ENCODE data around the gene TAB3.
"Not testable (repeated sequence)": the region's sequence is repeated elsewhere in the genome, so short reads cannot be mapped to it uniquely, and the experiment has no call there.

TAB3 gene

DNA sequence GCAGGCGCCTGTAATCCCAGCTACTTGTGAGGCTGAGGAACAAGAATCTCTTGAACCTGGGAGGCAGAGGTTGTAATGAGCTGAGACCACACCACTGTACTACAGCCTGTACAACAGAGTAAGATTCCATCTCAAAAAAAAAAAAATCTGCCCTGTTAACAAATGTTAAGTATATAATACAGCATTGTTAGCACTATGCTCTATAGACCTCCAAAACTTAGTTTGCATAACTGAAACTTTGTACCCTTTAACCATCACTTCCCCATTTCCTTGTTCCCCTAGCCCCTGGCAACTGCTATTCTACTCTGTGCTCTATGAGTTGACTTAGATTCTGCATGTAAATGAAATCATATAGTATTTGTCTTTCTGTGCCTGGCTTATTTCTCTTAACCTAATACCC is 76.7 kb downstream of the TAB3 start:
- no peak for DNase-seq

- no peak for DNase-seq
These were observed 82.8 kb downstream of the TAB3 start for GRCh38 chrX:30806187-30806728.

DNA sequence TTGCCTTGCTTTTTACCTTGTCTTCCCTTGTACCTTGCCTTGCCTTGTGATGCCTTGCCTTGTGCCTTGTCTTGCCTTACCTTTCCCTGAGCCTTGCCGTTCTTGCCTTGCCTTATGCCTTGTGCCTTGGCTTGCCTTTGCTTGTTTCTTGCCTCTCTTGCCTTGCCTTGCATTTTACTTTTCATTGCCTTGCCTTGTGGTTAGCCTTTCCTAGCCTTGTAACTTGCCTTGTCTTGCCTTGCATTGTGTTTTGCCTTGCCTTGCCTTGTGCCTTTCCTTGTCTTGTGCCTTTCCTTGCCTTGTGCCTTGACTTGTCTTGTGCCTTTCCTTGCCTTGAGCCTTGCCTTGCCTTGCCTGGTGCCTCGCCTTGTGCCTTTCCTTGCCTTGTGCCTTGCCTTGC is 84.6 kb downstream of the TAB3 start:
- DNase-seq, result no peak

DNA sequence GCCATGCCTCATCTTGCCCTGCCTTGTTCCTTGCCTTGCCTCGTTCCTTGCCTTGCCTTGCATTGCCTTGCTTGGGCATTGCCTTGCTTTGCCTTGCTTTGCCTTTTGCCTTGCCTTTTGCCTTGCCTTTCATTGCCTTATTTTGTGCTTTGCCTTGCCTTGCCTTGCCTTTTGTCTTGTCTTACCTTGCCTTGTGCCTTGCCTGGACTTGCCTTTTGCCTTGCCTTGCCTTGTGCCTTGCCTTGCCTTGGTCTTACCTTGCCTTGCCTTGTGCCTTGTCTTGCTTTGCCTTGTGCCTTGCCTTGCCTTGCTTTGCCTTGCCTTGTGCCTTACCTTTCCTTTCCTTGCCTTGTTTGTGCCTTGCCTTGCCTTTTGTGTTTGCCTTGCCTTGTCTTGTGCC is 88.2 kb downstream of the TAB3 start:
- no peak for DNase-seq

GRCh38 chrX:30799327-30799726 is 89.7 kb downstream of the TAB3 start:
- DNase-seq, result no peak

DNA sequence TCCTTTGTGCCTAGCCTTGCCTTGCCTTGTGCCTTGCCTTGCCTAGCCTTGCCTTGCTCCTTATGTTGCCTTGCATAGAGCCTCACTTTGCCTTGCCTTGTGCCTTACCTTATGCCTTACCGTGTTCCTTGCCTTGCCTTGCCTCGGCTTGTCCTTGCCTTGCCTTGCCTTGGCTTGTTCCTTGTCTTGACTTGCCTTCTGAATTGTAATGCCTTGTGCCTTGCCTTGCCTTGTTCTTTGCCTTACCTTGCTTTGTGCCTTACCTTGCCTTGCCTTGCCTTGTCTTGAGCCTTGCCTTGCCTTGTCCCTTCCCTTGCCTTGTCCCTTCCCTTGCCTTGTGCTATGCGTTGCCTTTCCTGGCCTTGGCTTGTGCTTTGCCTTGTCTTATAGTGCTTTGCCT is 90.2 kb downstream of the TAB3 start:
- DNase-seq, result no peak

DNA sequence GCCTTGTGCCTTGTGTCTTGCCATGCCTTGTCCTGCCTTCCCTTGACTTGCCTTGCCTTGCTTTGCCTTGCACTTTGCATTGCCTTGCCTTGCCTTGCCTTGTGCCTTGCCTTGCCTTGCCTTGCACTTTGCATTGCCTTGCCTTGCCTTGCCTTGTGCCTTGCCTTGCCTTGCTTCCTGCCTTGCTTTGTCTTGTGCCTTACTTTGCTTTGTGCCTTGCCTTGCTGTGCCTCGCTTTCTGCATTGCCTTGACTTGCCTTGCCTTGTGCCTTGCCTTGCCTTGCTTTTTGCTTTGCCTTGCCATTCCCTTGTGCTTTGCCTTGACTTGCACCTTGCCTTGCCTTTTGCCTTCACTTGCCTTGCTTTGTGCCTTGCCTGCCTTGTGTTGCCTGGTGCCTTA is 91.8 kb downstream of the TAB3 start:
- DNase-seq, result not testable (repeated sequence)

DNA sequence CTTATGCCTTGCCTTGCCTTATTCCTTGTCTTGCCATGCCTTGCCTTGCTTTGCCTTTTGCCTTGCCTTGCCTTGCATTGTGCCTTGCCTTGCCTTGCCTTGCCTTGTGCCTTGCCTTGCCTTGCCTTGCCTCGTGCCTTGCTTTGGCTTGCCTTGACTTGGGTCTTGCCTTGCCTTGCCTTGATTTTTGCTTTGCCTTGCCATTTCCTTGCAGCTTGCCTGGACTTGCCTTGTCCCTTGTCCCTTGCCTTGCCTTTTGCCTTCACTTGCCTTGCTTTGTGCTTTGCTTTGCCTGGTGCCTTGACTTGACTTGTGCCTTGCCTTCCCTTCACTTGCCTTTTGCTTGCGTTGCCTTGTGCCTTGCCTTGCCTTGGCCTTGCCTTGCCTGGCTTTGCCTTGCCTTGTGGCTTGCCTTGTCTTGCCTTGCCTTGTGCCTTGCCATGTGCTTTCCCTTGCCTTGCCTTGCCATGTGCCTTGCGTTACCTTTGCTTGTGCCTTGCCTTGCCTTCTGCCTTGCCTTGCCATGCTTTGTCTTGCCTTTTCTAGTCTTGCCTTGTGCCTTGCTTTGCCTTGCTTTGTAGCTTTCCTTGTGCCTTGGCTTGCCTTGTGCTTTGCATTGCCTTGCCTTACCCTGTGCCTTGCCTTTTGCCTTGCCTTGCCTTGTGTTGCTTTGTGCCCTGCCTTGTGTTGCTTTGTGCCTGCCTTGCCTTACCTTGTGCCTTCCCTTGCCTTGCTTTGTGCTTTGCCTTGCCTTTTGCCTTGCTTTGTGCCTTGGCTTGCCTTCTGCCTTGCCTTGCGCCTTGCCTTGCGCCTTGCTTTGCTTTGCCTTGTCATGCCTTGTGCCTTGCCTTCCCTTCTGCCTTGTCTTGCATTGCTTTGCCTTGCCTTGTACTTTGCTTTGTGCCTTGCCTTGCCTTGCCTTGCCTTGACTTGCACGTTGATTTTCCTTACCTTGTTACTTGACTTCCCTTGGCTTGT is 92.8 kb downstream of the TAB3 start:
- DNase-seq, result no peak

- no peak for DNase-seq
These were observed 94.6 kb downstream of the TAB3 start for GRCh38 chrX:30794497-30794896.

- no peak for DNase-seq
These were observed 95.3 kb downstream of the TAB3 start for GRCh38 chrX:30793767-30794103.

DNA sequence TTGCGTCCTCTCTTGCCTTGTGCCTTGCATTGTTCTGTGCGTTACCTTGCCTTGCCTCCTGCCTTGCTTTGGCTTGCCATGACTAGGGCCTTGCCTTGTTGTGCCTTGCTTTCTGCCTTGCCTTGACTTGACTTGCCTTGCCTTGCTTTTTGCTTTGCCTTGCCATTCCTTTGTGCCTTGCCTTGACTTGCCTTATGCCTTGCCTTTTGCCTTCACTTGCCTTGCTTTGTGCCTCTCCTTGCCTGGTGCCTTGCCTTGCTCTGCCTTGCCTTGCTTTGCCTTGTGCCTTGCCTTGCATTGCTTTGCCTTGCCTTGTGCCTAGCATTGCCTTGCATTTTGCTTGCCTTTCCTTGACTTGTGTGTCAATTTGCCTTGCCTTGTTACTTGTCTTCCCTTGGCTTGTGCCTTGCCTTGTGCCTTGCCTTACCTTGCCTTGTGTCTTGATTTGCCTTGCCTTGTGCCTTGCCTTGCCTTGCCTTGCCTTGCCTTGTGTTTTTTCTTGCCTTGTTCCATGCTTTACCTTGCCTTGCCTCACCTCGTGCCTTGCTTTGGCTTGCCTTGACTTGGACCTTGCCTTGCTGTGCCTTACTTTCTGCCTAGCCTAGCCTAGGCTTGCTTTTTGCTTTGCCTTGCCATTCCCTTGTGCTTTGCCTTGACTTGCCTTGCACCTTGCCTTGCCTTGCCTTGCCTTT is 95.8 kb downstream of the TAB3 start:
- no peak for DNase-seq

DNA sequence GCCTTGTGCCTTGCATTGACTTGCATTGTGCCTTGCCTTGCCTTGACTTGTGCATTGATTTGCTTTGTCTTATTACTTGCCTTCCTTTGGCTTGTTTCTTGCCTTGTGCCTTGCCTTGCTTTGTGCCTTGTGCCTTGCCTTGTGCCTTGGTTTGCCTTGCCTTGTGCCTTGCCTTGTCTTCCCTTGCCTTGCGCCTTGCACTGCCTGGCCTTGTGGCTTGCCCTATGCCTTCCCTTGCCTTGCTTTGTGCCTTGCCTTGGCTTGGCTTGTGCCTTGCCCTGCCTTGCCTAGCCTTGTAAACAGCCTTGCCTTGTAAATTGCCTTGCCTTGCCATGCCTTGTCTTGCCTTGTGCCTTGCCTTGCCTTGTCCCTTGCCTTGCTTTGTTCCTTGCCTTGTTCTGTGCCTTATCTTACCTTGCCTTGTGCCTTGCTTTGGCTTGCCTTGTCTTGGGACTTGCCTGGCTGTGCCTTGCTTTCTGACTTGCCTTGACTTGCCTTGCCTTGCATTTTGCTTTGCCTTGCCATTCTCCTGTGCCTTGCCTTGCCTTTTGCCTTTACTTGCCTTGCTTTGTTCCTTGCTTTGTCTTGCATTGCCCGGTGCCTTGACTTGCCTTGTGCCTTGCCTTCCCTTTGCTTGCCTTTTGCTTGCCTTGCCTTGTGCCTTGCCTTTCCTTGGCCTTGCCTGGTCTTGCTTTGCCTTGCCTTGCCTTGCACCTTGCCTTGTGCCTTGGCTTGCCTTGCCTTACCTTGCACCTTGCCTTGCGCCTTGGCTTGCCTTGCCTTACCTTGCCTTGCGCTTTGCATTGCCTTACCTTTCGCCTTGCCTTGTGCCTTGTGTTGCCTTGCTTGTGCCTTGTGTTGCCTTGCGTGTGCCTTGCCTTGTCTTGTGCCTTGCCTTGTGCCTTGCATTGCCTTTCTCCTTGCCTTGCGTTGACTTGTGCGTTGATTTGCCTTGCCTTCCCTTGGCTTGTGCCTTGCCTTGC is 97.5 kb downstream of the TAB3 start:
- no peak for DNase-seq

DNA sequence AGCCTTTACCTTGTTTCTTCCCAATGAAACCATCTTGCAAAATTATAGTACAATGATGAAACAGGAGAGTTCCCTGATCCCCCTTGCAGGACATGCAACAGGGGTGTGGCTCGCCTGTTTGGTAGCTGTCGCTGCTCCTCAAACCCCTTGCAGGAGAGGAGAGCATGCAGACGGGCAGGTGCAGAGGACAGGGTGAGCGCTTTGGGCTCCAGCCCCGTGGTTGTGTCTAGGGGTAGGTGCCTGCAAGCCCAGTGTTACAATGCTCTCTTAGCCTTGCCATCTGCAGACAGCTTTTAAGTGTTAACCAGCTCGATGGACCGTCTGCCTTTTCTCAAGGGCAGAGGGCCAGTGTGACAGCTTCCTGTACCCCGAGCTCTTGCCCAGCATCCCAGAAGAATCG is 102.0 kb downstream of the TAB3 start:
- DNase-seq, result no peak

DNA sequence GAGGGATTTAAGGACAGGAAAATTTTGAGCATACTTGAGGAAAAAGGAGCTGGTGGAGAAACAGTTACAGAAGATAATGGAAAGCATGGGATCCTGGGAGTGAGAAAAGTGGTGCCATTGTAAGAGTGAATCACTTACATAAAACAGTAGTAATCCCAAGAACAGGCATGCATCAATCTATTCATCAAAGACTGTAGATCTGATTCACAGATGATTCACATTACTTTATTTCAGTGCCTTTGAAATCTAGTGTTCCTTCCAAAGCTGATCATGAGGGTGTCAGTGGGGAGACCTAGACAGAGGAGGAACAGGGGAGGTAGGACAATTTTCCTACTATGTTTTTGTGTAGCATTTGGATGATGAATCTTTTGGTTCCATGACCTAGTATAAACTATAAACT is 102.7 kb downstream of the TAB3 start:
- DNase-seq, result no peak

DNA sequence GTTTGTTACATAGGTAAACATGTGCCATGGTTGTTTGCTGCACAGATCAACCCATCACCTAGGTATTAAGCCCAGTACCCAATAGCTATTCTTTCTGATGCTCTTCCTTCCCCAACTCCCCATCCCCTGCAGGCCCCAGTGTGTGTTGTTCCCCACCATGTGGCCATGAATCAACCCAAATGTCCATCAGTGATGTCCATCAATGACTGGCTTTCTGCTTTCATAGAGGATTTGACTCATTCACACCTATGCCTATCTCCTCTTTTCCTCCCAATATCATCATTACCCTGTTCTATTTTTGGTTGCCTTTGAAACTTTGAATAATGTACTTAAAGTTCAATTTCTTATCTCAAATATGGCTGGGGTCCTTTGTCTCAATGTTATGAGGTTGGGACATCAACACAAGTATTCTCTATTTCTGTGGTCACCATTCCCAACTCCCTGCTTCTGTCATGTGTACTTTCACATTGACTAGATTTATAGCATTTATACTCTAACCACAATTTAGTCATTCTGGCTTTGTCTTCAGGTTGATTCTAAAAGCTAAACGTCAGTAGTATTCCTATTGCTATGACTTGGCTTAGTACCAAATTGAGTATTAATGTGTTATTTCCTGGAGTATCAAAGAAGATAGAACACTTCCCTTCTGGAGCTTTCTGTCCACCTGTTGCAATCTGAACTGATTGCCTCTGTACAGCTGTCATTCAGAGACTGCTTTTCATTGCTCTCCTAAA is 107.2 kb downstream of the TAB3 start:
- no peak for DNase-seq

DNA sequence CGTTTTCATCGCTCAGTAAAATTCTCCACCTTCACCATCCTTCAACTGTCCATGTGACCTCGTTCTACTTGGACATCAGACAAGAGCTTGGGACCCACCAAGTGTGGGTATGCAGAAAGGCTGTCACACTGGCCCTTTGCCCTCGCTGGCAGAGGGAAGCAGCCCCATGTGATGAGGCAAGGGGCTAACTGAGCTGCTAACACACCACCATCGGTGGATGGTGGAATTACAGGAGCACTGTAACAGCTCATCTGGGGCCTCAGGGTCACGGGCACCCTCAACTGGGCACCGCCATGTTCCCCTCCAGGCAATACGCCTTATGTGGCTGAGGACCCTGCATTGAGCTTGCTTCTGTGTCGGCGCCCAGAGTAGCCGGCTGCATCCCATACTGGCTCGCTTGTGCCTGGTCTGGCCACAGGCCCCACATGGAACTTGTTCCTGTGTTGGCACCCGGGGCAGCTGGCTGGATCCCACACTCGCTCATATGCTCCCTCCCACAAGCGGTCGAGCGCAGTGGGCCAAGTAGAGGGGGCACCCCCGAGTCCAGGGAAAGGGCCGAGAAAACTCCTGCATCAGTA is 109.5 kb downstream of the TAB3 start:
- DNase-seq, result no peak

- DNase-seq, result no peak
These were observed 111.5 kb downstream of the TAB3 start for GRCh38 chrX:30777575-30777974.

All from stimulated activated CD4-positive, alpha-beta T cell treated with anti-CD3 and anti-CD28 coated beads, Interleukin-1b, Interleukin-23, amount 100 ng/mL, for 48 hours (primary cell).